AG10803 (cell line): Measurements from ENCODE around the gene CHID1.

ENCODE experiments used
- DNase-seq: peaks from one replicate; pipeline ENCODE4 v3.0.0; 2010; ENCODE audit warnings: low read depth
- H3K4me3 ChIP-seq: 2 replicates; pipeline ENCODE4 v1.5.1; 2011; ENCODE audit warnings: mild to moderate bottlenecking, low read length, control low read depth
- CTCF ChIP-seq: conservative IDR thresholded peaks from 2 replicates; pipeline ENCODE4 v1.5.1; 2011; ENCODE audit warnings: mild to moderate bottlenecking, low read length, control low read depth, inconsistent platforms

The CHID1 gene

DNA sequence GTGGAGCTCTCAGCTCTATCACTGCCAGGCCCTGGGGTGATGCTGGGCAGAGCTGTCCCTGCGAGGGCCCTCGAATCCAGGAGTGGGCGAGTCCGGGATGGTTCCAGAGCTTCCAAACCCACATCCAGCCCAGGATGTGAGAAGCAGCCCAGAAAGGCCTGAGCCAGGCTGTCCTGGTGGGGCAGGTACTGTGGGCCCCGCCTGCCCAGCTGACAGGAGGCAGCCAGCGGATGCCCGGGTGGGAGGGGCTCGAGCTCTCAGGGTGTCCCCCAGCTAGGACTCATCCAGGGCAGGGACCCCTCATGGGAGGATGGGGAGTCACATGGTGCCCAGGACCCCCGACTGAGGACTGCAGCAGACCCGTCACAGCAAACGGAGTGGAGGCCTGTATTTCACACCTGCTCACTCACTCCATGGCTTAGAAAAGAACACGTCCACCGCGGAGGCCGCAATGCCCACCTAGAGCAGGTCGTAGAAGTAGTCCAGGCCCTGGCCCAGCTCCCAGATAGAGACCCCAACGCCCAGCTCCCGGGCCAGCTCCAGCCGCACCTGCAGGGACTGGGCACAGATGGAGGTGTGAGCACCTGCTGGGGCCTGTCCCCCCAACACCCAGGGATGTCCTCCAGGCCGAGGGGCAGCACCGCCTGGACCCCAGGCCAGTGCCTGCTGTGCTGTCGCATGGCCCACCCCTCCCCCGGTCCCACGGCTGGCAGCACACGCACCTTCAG lies 41.0 kb downstream of the CHID1 start:
- no peak for DNase-seq

GRCh38 chr11:868802-869201 lies 41.8 kb downstream of the CHID1 start:
- DNase-seq, result no peak
- no peak overlapping the region for H3K4me3 ChIP-seq
- no peak for TF ChIP-seq CTCF

More for the DNA sequence above, 41.0 kb downstream of the CHID1 start:
- H3K4me3 ChIP-seq, result no peak overlapping the region
- no peak for TF ChIP-seq CTCF

DNA sequence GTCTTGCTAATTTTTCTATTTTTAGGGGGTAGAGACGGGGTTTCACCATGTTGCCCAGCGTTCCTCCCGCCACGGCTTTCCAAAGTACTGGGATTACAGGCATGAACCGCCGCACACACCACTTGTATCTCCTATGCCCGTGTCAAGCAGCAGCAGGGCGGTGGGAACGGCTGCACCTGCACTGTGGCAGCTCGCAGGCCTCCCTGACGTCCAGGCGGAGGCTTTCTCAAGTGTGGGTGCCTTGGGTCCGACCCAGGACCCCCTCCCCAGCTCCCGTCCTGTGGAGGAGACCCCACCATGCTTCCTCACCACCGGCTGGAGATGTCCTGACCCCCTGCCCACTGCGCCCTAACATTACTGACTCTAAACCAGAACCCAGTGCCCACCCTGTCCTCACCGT lies 42.2 kb downstream of the CHID1 start:
- no peak overlapping the region for H3K4me3 ChIP-seq
- DNase-seq, result no peak
- no peak for TF ChIP-seq CTCF

DNA sequence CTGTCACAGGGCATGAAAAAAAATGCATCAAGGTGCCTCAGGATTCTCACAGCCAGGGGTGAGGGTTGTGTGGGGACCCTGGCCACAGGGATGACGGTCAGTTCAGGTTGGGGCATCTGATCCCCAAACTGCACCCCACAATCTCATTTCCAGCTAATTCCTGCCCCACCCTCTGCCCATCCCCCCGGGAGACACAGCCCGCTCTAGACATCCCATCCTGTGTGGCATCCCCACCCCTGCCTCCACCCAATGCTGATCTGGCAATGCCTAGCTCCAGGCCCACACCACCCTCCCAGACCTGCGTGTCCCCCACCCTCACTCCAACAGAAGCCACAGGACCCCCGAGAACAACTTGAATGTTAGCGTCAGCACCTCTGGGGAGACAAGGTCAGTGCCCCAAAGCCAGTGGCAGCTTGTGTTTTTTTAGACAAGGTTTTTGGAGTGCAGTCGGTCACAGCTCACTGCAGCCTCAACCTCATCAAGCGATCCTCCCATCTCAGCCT lies 42.7 kb downstream of the CHID1 start:
- no peak for TF ChIP-seq CTCF
- DNase-seq, result no peak
- H3K4me3 ChIP-seq, result no peak overlapping the region

GRCh38 chr11:866481-866880 lies 44.1 kb downstream of the CHID1 start:
- H3K4me3 ChIP-seq, result no peak overlapping the region
- no peak for DNase-seq
- no peak for TF ChIP-seq CTCF

- no peak for TF ChIP-seq CTCF
- H3K4me3 ChIP-seq, result no peak overlapping the region
- no peak for DNase-seq
Observed at GRCh38 chr11:865462-866430, 44.9 kb downstream of the CHID1 start.

DNA sequence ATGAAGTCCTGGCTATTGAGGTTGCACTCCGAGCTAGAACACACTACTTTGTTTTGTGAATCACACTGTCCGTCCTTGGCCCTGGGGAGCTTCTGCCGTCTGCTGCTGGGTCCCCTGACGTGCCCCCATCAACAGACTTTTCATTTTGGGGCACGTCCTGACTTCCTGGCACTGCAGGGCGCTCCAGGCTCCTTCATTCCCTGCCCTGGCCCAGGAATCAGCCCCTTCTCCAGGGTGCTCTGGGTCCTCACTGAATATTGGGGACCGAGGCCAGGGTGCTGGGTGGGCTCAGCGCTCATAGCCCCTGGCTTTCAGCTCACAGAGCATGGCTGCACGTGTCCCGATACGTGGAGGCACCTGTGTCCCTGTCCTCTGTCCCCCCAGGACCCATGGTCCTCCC lies 45.7 kb downstream of the CHID1 start:
- H3K4me3 ChIP-seq, result no peak overlapping the region
- DNase-seq, result no peak
- TF ChIP-seq CTCF, result no peak
